Neural cell (in vitro differentiated cells): ENCODE measurements around the gene NDUFS5. TPM values are rescaled to one million over a fixed set of nuclear protein-coding genes. Genes with fewer than 3 reads are reported as not detected.

ENCODE experiments used
- H2AFZ ChIP-seq: fragments of 200-600, 300-800 bp; sonication (generic), shearing (Covaris generic); 2 replicates; pipeline ENCODE4 v1.6.0; 2014; ENCODE audit warnings: low read depth, mild to moderate bottlenecking, antibody characterized with exemption, low read length, moderate library complexity
- H3F3A ChIP-seq: fragments of 200-600 bp; shearing (Covaris generic); 2 replicates; pipeline ENCODE4 v1.6.1; 2016; ENCODE audit warnings: mild to moderate bottlenecking, moderate library complexity, mixed read lengths, antibody characterized with exemption, low read length; ENCODE audit not compliant: insufficient read depth, poor library complexity, severe bottlenecking
- H3K27ac ChIP-seq: fragments of 200-600, 300-800 bp; sonication (generic), shearing (Covaris generic); 2 replicates; pipeline ENCODE4 v1.5.1; 2014; ENCODE audit warnings: mild to moderate bottlenecking, low read length, moderate library complexity
- H3K27me3 ChIP-seq: fragments of 300-800, 200-600 bp; sonication (generic), shearing (Covaris generic); 2 replicates; pipeline ENCODE4 v1.6.0; 2014; ENCODE audit warnings: mild to moderate bottlenecking, low read depth, low read length, moderate library complexity; ENCODE audit not compliant: insufficient read depth
- H3K36me3 ChIP-seq: fragments of 300-800, 200-600 bp; sonication (generic), shearing (Covaris generic); 2 replicates; pipeline ENCODE4 v1.5.1; 2014; ENCODE audit warnings: mild to moderate bottlenecking, antibody characterized with exemption, low read length, moderate library complexity; ENCODE audit not compliant: insufficient read depth
- H3K4me2 ChIP-seq: fragments of 300-800, 200-600 bp; sonication (generic), shearing (Covaris generic); 2 replicates; pipeline ENCODE4 v1.6.0; 2014; ENCODE audit warnings: mild to moderate bottlenecking, low read length
- H3K4me3 ChIP-seq: fragments of 300-800, 200-600 bp; sonication (generic), shearing (Covaris generic); 2 replicates; pipeline ENCODE4 v1.5.1; 2014; ENCODE audit warnings: mild to moderate bottlenecking, low read length, moderate library complexity
- H3K79me2 ChIP-seq: fragments of 200-600 bp; shearing (Covaris generic); replicated peaks from 2 replicates; pipeline ENCODE4 v1.6.0; 2014; ENCODE audit warnings: mild to moderate bottlenecking, low read length, moderate library complexity; ENCODE audit not compliant: insufficient read depth
- H3K9ac ChIP-seq: fragments of 300-800, 200-600 bp; sonication (generic), shearing (Covaris generic); 2 replicates; pipeline ENCODE4 v1.6.1; 2016; ENCODE audit warnings: mild to moderate bottlenecking, low read length, mixed read lengths
- H3K9me2 ChIP-seq: fragments of 200-600 bp; shearing (Covaris generic); 2 replicates; pipeline ENCODE4 v1.6.1; 2016; ENCODE audit warnings: mild to moderate bottlenecking, low read length, mixed read lengths; ENCODE audit not compliant: insufficient read depth
- H3K9me3 ChIP-seq: fragments of 200-600, 300-800 bp; sonication (generic), shearing (Covaris generic); 2 replicates; pipeline ENCODE4 v1.6.1; 2016; ENCODE audit warnings: mild to moderate bottlenecking, mixed run types, low read length, moderate library complexity, mixed read lengths
- H4K20me1 ChIP-seq: fragments of 200-600 bp; shearing (Covaris generic); 2 replicates; pipeline ENCODE4 v1.6.1; 2016; ENCODE audit warnings: mild to moderate bottlenecking, mixed run types; ENCODE audit not compliant: insufficient read depth
- EP300 ChIP-seq: fragments of 450-650 bp; conservative IDR thresholded peaks from 2 replicates; pipeline ENCODE4 v1.6.1; 2014; ENCODE audit warnings: antibody characterized with exemption, mild to moderate bottlenecking, moderate library complexity; ENCODE audit not compliant: poor library complexity, severe bottlenecking
- EZH2 ChIP-seq: fragments of 200-600, 300-800 bp; shearing (Covaris generic), sonication (generic); IDR thresholded peaks from 2 replicates; pipeline ENCODE4 v1.6.1; 2014; ENCODE audit warnings: antibody characterized with exemption, low read length, borderline replicate concordance, mild to moderate bottlenecking; ENCODE audit not compliant: insufficient read depth, poor library complexity, severe bottlenecking
- MXI1 ChIP-seq: fragments of 450-650 bp; conservative IDR thresholded peaks from 2 replicates; pipeline ENCODE4 v1.6.1; 2014; ENCODE audit warnings: antibody characterized with exemption, mild to moderate bottlenecking; ENCODE audit not compliant: poor library complexity, severe bottlenecking
- POLR2AphosphoS5 ChIP-seq: IDR thresholded peaks from 2 replicates; pipeline ENCODE4 v1.6.1; 2012
- RAD21 ChIP-seq: fragments of 450-650 bp; conservative IDR thresholded peaks from 2 replicates; pipeline ENCODE4 v1.6.1; 2014; ENCODE audit warnings: antibody characterized with exemption, mild to moderate bottlenecking, moderate library complexity
- SMC3 ChIP-seq: fragments of 450-650 bp; conservative IDR thresholded peaks from 2 replicates; pipeline ENCODE4 v1.6.1; 2014; ENCODE audit warnings: antibody characterized with exemption, mild to moderate bottlenecking, moderate library complexity; ENCODE audit not compliant: poor library complexity
- TAF1 ChIP-seq: IDR thresholded peaks from 2 replicates; pipeline ENCODE4 v1.6.1; 2012; ENCODE audit warnings: low read depth
- polyA plus RNA-seq: library from polyadenylated mRNA; depleted of rRNA; stranded (reverse); fragments of >200 nt; gene quantifications from 2 replicates; pipeline ENCODE4 v1.2.3, GENCODE V29; 2014
- TF ChIP-seq, protein P1 (sequence below): fragments of 450-650 bp; IDR thresholded peaks from 2 replicates; pipeline ENCODE4 v1.5.1; 2014; ENCODE audit warnings: antibody characterized with exemption, mild to moderate bottlenecking, moderate library complexity; ENCODE audit not compliant: poor library complexity, severe bottlenecking
- TF ChIP-seq, protein P2 (sequence below): IDR thresholded peaks from 2 replicates; pipeline ENCODE4 v1.6.1; 2012; ENCODE audit warnings: borderline replicate concordance

NDUFS5 gene
- polyA plus RNA-seq, 1 donor from 2014 or later = 1,398 TPM

- Histone ChIP-seq H3K4me2 (no peak overlapping the region), H4K20me1 (no peaks in the 10 kb centered on the region), H3K4me3 (no peak overlapping the region), H3K36me3 (no peaks in the 10 kb centered on the region), H3F3A (no peaks in the 10 kb centered on the region), H3K9me2 (no peaks in the 10 kb centered on the region), H3K9me3 (no peaks in the 10 kb centered on the region), H3K9ac (no peak overlapping the region), H3K79me2 (no peaks in the 10 kb centered on the region), H3K27ac (no peak overlapping the region), H2AFZ (no peak overlapping the region), H3K27me3 (no peaks in the 10 kb centered on the region)
- TF ChIP-seq EP300 (no peak), SMC3 (no peak), MXI1 (no peak)
- TF ChIP-seq, protein P1, sequence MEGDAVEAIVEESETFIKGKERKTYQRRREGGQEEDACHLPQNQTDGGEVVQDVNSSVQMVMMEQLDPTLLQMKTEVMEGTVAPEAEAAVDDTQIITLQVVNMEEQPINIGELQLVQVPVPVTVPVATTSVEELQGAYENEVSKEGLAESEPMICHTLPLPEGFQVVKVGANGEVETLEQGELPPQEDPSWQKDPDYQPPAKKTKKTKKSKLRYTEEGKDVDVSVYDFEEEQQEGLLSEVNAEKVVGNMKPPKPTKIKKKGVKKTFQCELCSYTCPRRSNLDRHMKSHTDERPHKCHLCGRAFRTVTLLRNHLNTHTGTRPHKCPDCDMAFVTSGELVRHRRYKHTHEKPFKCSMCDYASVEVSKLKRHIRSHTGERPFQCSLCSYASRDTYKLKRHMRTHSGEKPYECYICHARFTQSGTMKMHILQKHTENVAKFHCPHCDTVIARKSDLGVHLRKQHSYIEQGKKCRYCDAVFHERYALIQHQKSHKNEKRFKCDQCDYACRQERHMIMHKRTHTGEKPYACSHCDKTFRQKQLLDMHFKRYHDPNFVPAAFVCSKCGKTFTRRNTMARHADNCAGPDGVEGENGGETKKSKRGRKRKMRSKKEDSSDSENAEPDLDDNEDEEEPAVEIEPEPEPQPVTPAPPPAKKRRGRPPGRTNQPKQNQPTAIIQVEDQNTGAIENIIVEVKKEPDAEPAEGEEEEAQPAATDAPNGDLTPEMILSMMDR = no peak
- TF ChIP-seq, protein P2, sequence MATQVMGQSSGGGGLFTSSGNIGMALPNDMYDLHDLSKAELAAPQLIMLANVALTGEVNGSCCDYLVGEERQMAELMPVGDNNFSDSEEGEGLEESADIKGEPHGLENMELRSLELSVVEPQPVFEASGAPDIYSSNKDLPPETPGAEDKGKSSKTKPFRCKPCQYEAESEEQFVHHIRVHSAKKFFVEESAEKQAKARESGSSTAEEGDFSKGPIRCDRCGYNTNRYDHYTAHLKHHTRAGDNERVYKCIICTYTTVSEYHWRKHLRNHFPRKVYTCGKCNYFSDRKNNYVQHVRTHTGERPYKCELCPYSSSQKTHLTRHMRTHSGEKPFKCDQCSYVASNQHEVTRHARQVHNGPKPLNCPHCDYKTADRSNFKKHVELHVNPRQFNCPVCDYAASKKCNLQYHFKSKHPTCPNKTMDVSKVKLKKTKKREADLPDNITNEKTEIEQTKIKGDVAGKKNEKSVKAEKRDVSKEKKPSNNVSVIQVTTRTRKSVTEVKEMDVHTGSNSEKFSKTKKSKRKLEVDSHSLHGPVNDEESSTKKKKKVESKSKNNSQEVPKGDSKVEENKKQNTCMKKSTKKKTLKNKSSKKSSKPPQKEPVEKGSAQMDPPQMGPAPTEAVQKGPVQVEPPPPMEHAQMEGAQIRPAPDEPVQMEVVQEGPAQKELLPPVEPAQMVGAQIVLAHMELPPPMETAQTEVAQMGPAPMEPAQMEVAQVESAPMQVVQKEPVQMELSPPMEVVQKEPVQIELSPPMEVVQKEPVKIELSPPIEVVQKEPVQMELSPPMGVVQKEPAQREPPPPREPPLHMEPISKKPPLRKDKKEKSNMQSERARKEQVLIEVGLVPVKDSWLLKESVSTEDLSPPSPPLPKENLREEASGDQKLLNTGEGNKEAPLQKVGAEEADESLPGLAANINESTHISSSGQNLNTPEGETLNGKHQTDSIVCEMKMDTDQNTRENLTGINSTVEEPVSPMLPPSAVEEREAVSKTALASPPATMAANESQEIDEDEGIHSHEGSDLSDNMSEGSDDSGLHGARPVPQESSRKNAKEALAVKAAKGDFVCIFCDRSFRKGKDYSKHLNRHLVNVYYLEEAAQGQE = no peak
Measured at GRCh38 chr1:39076127-39076798, 50.1 kb downstream of the NDUFS5 start.

GRCh38 chr1:39076799-39077148 is 50.6 kb downstream of the NDUFS5 start:
- H3K9ac ChIP-seq = no peak overlapping the region
- no peaks in the 10 kb centered on the region for H3F3A ChIP-seq
- H3K9me3 ChIP-seq = no peaks in the 10 kb centered on the region
- H4K20me1 ChIP-seq = no peaks in the 10 kb centered on the region
- TF ChIP-seq, protein P1 = no peak
- TF ChIP-seq, protein P2 = no peak
- no peak for TF ChIP-seq TAF1
- TF ChIP-seq RAD21 = no peak
- no peak for TF ChIP-seq SMC3
- TF ChIP-seq EP300 = no peak
- no peak for TF ChIP-seq EZH2
- no peak for TF ChIP-seq MXI1
- TF ChIP-seq POLR2AphosphoS5 = no peak
- H3K9me2 ChIP-seq = no peaks in the 10 kb centered on the region
- peaks cover 3% of the 10 kb centered on the region for H3K79me2 ChIP-seq
- H3K4me3 ChIP-seq = no peak overlapping the region
- no peak overlapping the region for H3K27ac ChIP-seq
- H3K4me2 ChIP-seq = no peak overlapping the region
- no peaks in the 10 kb centered on the region for H3K27me3 ChIP-seq
- H3K36me3 ChIP-seq = no peaks in the 10 kb centered on the region
- no peak overlapping the region for H2AFZ ChIP-seq
